ENCODE results near the gene SEMA6A.
"Not testable (repeated sequence)": the region's sequence is repeated elsewhere in the genome, so short reads cannot be mapped to it uniquely, and the experiment has no call there.

Gene SEMA6A

GRCh38 chr5:116546033-116546742, 28.4 kb downstream of the SEMA6A start:
- DNase-seq: peak; percentile 55

DNA sequence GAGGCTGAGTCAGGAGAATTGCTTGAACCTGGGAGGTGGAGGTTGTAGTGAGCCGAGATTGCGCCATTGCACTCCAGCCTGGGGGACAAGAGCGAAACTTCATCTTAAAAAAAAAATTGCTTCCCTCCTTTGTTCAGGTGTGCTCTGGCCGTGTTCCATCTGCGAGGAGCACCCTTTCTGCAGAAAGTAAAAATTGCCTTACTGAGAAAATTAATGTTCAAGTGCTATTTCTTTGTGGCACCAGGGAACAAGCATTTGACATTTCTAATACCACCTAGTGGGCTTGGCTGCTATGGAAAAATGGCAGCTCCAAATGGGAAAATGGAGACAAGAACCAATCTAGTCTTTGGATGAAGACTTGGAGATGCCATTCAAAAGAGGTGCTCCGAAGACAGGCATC, 29.2 kb downstream of the SEMA6A start:
- DNase-seq: not testable (repeated sequence)

DNA sequence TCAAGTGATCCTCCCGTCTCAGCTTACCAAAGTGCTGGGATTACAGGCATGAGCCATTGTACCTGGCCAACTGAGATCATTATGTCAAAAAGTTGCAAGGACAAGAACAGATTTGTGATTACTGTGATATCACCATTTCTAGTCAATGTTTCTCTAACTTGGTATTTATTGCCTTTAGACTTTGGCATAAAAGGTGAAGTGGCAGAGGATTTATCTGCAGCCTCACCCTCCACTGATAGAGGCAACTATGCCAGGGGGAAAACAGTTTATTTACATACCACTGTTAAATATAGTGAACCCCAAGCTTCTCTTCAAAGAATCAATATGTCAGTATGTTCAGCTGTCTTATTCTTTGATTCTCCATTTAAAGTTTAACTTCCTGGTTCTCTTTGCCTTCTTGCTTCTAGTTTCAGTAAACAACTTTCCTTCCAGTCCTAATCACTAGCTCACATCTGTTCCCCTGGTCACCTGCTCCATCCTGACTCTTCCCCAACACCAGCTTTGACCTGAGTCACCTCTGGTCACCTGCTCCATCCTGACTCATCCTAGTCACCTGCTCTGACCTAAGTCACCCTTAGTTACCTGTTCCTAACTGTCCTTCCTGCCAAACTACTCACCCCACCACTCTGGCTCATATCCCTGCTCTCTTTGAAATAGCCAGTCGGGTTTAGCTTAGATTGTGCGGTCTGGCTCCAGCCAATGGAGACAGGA, 29.9 kb downstream of the SEMA6A start:
- no peak for DNase-seq

DNA sequence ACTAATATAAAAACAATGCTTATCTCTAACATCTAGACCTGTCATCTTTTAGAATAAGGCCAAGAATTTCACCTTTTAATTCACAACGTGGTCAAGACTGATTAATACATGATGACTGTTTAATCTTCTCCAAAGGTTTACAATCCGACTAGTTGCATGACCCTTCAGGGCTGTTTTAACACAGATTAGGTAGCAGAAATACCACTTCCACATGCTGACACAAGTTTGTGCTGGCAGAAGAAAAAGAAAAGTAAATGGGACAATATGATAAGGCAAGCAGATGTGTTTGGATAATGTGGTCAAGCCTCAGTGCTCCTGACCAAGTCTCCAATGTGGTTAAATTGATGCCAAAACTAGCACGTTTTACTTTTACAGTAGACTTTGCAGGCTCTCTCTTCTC, 31.1 kb downstream of the SEMA6A start:
- DNase-seq: no peak

DNA sequence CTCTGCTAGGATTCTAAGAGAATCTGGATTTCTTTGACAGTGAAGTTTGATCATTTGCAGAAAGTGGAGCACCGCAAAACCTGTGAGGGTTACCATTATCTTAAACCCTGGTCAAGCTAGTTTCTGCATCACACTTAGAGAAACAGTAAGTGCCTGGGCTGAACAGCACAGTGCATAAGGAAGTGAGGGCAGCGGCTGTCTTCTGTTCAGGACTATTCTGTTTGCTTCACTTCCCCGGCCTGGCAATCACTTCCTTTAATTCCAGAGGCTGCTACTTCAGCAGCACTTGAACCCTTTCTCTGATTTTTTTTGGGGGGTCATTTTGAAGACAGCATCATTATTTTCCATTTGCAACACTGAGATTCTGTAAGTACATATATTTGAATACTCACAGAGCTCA, 32.0 kb downstream of the SEMA6A start:
- peak; percentile 25 for DNase-seq

DNA sequence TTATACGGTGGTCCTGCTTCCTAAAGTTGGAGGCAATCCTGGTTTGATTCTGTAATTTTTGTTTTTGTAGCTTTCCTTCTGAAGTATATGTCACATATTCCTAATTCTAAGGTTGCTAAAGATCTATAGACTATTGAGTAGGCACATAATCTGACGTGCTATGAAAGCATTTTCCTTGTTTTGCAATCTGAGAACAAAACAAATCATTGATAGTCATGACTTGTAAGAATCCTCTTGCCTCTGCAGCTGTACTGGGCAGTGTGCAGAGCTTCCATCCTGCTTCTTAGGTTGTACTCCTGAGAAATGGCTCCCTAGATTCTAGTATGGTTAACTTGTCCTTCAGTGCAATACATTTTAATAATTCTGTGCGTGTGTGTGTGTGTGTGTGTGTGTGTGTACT, 35.4 kb downstream of the SEMA6A start:
- DNase-seq: no peak

GRCh38 chr5:116536316-116537083, 38.1 kb downstream of the SEMA6A start:
- DNase-seq: no peak

GRCh38 chr5:116534964-116535651, 39.5 kb downstream of the SEMA6A start:
- peak; percentile 14 for DNase-seq

- no peak for DNase-seq
Measured at GRCh38 chr5:116532762-116533525, 41.7 kb downstream of the SEMA6A start.

DNA sequence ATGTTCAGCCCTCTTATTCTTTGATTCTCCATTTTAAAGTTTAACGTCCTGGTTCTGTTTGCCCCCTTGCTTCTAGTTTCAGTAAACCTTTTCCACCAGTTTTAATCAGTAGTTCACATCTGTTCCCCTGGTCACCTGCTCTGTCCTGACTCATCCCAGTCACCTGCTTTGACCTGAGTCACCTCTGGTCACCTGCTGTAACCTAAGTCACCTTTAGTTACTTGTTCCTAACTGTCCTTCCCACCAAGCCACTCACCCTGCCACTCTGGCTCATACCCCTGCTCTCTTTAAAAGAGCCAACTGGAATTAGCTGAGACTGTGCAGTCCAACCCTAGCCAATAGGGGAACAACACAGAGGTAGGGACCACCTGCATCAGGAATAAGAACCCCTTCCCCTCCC, 43.0 kb downstream of the SEMA6A start:
- no peak for DNase-seq

GRCh38 chr5:116531117-116531516, 43.5 kb downstream of the SEMA6A start:
- no peak for DNase-seq

DNA sequence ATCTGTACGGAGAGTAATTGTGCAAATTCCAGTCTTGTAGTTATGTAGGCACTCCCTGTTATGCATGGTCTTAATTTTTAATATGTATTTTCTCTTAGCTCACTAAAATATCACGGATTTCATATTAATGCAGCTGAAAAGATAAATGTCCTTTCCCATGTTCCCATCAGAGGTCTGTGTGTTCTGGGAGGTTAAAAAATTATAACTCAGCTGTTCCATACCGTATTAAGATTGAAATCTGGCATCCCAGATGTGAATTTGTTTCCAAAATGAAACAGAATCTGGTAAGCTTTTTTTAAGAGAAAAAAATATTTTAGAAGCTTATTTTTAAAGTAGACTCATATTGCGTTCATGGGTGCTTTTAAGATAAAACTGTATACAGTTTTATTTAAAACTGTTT, 44.3 kb downstream of the SEMA6A start:
- DNase-seq: no peak

GRCh38 chr5:116529615-116530014, 45.0 kb downstream of the SEMA6A start:
- DNase-seq: no peak

DNA sequence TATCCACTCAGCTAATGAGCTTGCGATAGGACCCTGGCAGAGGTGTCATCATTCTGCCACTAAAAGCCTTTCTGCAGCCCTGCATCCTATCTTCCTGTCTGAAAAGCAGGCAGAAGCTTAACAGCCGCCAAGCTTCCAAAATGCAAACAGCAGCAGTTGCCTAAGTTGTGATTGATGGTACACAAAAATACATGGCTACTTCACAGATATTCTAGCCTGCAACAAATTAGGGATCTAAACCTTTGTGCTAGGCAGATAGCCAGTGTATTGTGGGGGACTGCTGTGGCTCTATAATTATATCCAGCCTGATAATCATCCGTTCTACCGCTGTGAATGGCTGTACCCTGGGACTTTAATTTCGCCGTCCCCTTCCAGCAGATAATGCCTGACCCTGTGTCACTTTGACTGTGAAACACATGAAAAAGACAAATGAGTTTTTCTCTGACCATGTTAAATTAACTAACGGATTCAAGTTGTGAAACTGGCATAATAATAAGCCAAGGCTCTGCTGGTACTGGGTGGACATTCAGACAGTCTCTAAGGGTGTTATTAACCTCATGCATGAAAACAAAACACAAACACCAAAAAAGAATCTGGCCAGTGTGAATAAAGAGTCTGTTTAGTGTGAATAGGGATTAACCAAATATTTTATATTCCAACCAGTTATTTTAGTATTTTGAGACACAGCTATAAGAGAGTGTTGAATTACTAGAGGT, 45.9 kb downstream of the SEMA6A start:
- DNase-seq: no peak

- DNase-seq: no peak
Measured at GRCh38 chr5:116527582-116527981, 47.0 kb downstream of the SEMA6A start.

DNA sequence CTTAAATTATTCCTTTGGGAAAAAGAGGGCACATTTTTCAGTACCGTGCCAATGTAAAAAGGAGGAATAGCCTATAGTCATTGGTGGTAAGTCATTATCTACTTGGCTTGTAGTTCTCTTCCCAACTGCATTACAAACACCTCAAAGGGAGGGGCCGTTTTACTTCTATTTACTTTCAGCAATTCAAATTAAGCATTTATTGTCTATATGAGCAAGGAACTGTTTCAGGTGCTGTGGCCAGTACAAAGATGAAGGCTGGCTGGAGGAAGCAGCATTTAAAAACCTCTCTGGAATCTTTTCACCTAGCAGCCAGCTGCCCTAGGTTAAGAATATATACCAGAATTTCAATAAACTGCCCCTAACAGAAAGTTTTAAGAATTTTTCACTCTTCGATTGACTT, 48.9 kb downstream of the SEMA6A start:
- no peak for DNase-seq

- DNase-seq: no peak
Measured at GRCh38 chr5:116524966-116525365, 49.7 kb downstream of the SEMA6A start.

- no peak for DNase-seq
Measured at GRCh38 chr5:116524051-116524904, 50.3 kb downstream of the SEMA6A start.

GRCh38 chr5:116523182-116523581, 51.4 kb downstream of the SEMA6A start:
- not testable (repeated sequence) for DNase-seq

DNA sequence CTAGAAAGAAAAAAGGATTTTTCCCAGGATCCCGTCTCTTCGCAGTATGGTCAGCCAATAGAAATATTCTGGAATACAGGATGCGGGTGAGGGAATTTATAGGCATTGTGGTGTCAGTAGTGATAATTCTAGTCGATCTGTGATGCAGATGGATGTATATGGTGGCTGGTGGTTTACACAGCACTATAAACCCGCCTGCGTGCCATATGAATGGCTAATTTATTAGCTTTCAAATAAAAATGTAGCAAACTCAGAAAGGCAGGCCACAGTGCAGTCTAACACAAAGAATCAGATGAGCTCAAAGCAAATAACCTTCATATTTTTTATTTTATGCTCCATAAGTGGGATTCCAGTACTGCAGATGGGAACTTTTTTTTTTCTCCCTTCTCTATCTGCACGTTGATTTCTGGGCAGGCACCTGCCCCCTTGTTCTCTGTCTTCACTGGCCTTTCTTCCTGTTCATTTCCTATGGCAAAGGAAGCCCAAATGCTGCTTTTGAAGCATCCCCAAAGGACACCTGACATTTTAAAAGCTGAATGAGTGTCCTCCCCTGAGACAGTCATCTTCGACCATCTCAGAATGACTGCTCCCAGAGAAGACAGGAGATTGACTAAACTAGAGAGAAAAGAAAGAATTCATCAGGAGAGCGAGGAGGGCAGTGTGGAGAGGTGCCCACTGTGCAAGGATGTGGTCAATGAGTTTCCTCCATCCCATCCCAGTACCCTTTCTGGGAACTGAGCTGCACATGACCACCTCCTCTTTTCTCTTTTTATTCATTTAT, 52.1 kb downstream of the SEMA6A start:
- DNase-seq: no peak

Measured in MV-4-11 (cell line).